ENCODE data around the gene AFF3. TPM values are rescaled to one million over a fixed set of nuclear protein-coding genes. Genes with fewer than 3 reads are reported as not detected.

The AFF3 gene
- total RNA-seq, 5 donors from 2014 or later (not counting 1 experiment from before 2014, with no cell fraction given), result 9.9 to 23.5 (median 11.5) TPM

- Histone ChIP-seq H3K4me3 (ENCODE audit: control insufficient read depth in 1 of 2, extremely low read depth in 1 of 2, low read length in 1 of 2) (no peak overlapping the region), H3K9me3 (no peaks in the 10 kb centered on the region), H3K4me1 (ENCODE audit: control insufficient read depth in 1 of 2, extremely low read depth in 1 of 2, insufficient read depth in 2 of 2, low read length in 2 of 2) (no peaks in the 10 kb centered on the region), H3K36me3 (ENCODE audit: control insufficient read depth in 2 of 2, extremely low read depth in 1 of 2, insufficient read depth in 1 of 2, low read length in 1 of 2) (no peaks in the 10 kb centered on the region), H3K27me3 (replicated peaks in 1 of 2; ENCODE audit: control insufficient read depth in 2 of 2, extremely low read depth in 1 of 2, insufficient read depth in 2 of 2, low read length in 1 of 2) (no peaks in the 10 kb centered on the region), H3K27ac (ENCODE audit: low read length) (no peak overlapping the region)
- Mint-ChIP-seq H3K4me1 (peaks cover 0 to 6% (median 0%) of the 10 kb centered on the region in 3 donors), H3K36me3 (no peaks in the 10 kb centered on the region), H3K4me3 (no peak overlapping the region), H3K27me3 (peaks cover 0 to 2% of the 10 kb centered on the region in 2 donors), H3K9me3 (no peaks in the 10 kb centered on the region), H3K27ac (no peak overlapping the region)
- ATAC-seq (replicated peaks in 1 of 4), result no peak
- WGBS (ENCODE audit: insufficient coverage), result 92% methylated on average over 2 of the region's 4 CpGs
- ChIA-PET POLR2A (no interaction called here), CTCF (interaction anchor here in 1 of 2 donors (1.1 kb wide), 1 partner anchor 11 kb away, joined by 3 read pairs; no protein-coding TSS in a partner anchor)
- DNase-seq, result no peak
Observed at GRCh38 chr2:99623035-99623434, 519.4 kb downstream of the AFF3 start.

- ChIA-PET CTCF (interaction anchor here in 1 of 2 donors (1.1 kb wide), 1 partner anchor 10 kb away, joined by 3 read pairs; no protein-coding TSS in a partner anchor), POLR2A (no interaction called here)
- no peak for DNase-seq
- Histone ChIP-seq H3K27ac (ENCODE audit: low read length) (no peak overlapping the region), H3K4me1 (ENCODE audit: control insufficient read depth in 1 of 2, extremely low read depth in 1 of 2, insufficient read depth in 2 of 2, low read length in 2 of 2) (no peaks in the 10 kb centered on the region), H3K9me3 (no peaks in the 10 kb centered on the region), H3K27me3 (replicated peaks in 1 of 2; ENCODE audit: control insufficient read depth in 2 of 2, extremely low read depth in 1 of 2, insufficient read depth in 2 of 2, low read length in 1 of 2) (no peaks in the 10 kb centered on the region), H3K4me3 (ENCODE audit: control insufficient read depth in 1 of 2, extremely low read depth in 1 of 2, low read length in 1 of 2) (no peak overlapping the region), H3K36me3 (ENCODE audit: control insufficient read depth in 2 of 2, extremely low read depth in 1 of 2, insufficient read depth in 1 of 2, low read length in 1 of 2) (no peaks in the 10 kb centered on the region)
- Mint-ChIP-seq H3K27ac (no peak overlapping the region), H3K9me3 (no peaks in the 10 kb centered on the region), H3K27me3 (peaks cover 0 to 2% of the 10 kb centered on the region in 2 donors), H3K4me3 (no peak overlapping the region), H3K4me1 (peaks cover 0 to 7% (median under 1%) of the 10 kb centered on the region in 3 donors), H3K36me3 (no peaks in the 10 kb centered on the region)
- WGBS (ENCODE audit: insufficient coverage), result 81% methylated on average over 3 of the region's 6 CpGs
- ATAC-seq (replicated peaks in 1 of 4), result no peak
Observed at GRCh38 chr2:99622534-99622933, 519.9 kb downstream of the AFF3 start.

- no peak overlapping the region for H3K4me3 Mint-ChIP-seq
- no peak overlapping the region for H3K27ac Mint-ChIP-seq
- Histone ChIP-seq H3K27ac (ENCODE audit: low read length) (no peak overlapping the region), H3K36me3 (ENCODE audit: control insufficient read depth in 2 of 2, extremely low read depth in 1 of 2, insufficient read depth in 1 of 2, low read length in 1 of 2) (no peaks in the 10 kb centered on the region), H3K27me3 (replicated peaks in 1 of 2; ENCODE audit: control insufficient read depth in 2 of 2, extremely low read depth in 1 of 2, insufficient read depth in 2 of 2, low read length in 1 of 2) (no peaks in the 10 kb centered on the region), H3K4me3 (ENCODE audit: control insufficient read depth in 1 of 2, extremely low read depth in 1 of 2, low read length in 1 of 2) (no peak overlapping the region), H3K4me1 (ENCODE audit: control insufficient read depth in 1 of 2, extremely low read depth in 1 of 2, insufficient read depth in 2 of 2, low read length in 2 of 2) (no peaks in the 10 kb centered on the region), H3K9me3 (no peaks in the 10 kb centered on the region)
- ATAC-seq (replicated peaks in 1 of 4), result no peak
- CTCF ChIA-PET, result interaction anchor here in 1 of 2 donors (1.1 kb wide), 1 partner anchor 9 kb away, joined by 3 read pairs; no protein-coding TSS in a partner anchor
- peaks cover 0 to 8% (median 1%) of the 10 kb centered on the region in 3 donors for H3K4me1 Mint-ChIP-seq
- peaks cover 0 to 2% of the 10 kb centered on the region in 2 donors for H3K27me3 Mint-ChIP-seq
- WGBS (ENCODE audit: insufficient coverage), result no CpG with 5 or more reads among the region's 5 CpGs
- no peaks in the 10 kb centered on the region for H3K9me3 Mint-ChIP-seq
- DNase-seq, result no peak
- no peaks in the 10 kb centered on the region for H3K36me3 Mint-ChIP-seq
- POLR2A ChIA-PET, result no interaction called here
Observed at GRCh38 chr2:99621774-99622173, 520.6 kb downstream of the AFF3 start.

GRCh38 chr2:99621106-99621505 lies 521.3 kb downstream of the AFF3 start:
- no peak overlapping the region for H3K27ac Mint-ChIP-seq
- H3K9me3 Mint-ChIP-seq, result no peaks in the 10 kb centered on the region
- no peak overlapping the region for H3K4me3 Mint-ChIP-seq
- no peaks in the 10 kb centered on the region for H3K36me3 ChIP-seq (ENCODE audit: control insufficient read depth in 2 of 2, extremely low read depth in 1 of 2, insufficient read depth in 1 of 2, low read length in 1 of 2)
- DNase-seq, result no peak
- WGBS (ENCODE audit: insufficient coverage), result 60% methylated on average over 1 of the region's 4 CpGs
- H3K4me1 Mint-ChIP-seq, result peaks cover 0 to 8% (median 1%) of the 10 kb centered on the region in 3 donors
- H3K4me1 ChIP-seq (ENCODE audit: control insufficient read depth in 1 of 2, extremely low read depth in 1 of 2, insufficient read depth in 2 of 2, low read length in 2 of 2), result no peaks in the 10 kb centered on the region
- ChIA-PET POLR2A (no interaction called here), CTCF (no interaction called here)
- H3K27ac ChIP-seq (ENCODE audit: low read length), result no peak overlapping the region
- no peaks in the 10 kb centered on the region for H3K9me3 ChIP-seq
- no peaks in the 10 kb centered on the region for H3K36me3 Mint-ChIP-seq
- peaks cover 0 to 2% of the 10 kb centered on the region in 2 donors for H3K27me3 Mint-ChIP-seq
- H3K27me3 ChIP-seq (replicated peaks in 1 of 2; ENCODE audit: control insufficient read depth in 2 of 2, extremely low read depth in 1 of 2, insufficient read depth in 2 of 2, low read length in 1 of 2), result no peaks in the 10 kb centered on the region
- no peak overlapping the region for H3K4me3 ChIP-seq (ENCODE audit: control insufficient read depth in 1 of 2, extremely low read depth in 1 of 2, low read length in 1 of 2)
- ATAC-seq (replicated peaks in 1 of 4), result no peak

GRCh38 chr2:99619151-99619550 lies 523.2 kb downstream of the AFF3 start:
- POLR2A ChIA-PET, result interaction anchor here in 1 of 2 donors (0.5 kb wide), 1 partner anchor 1437 kb away, joined by 4 read pairs; no protein-coding TSS in a partner anchor
- Mint-ChIP-seq H3K36me3 (no peaks in the 10 kb centered on the region), H3K27me3 (peaks cover 0 to 2% of the 10 kb centered on the region in 2 donors), H3K9me3 (no peaks in the 10 kb centered on the region), H3K27ac (no peak overlapping the region), H3K4me3 (no peak overlapping the region), H3K4me1 (peaks cover 0 to 8% (median 1%) of the 10 kb centered on the region in 3 donors)
- no CpG with 5 or more reads among the region's 1 CpG for WGBS (ENCODE audit: insufficient coverage)
- H3K4me3 ChIP-seq (ENCODE audit: control insufficient read depth in 1 of 2, extremely low read depth in 1 of 2, low read length in 1 of 2), result no peak overlapping the region
- no peak overlapping the region for H3K27ac ChIP-seq (ENCODE audit: low read length)
- ATAC-seq (replicated peaks in 1 of 4), result no peak
- H3K27me3 ChIP-seq (replicated peaks in 1 of 2; ENCODE audit: control insufficient read depth in 2 of 2, extremely low read depth in 1 of 2, insufficient read depth in 2 of 2, low read length in 1 of 2), result no peaks in the 10 kb centered on the region
- no peaks in the 10 kb centered on the region for H3K9me3 ChIP-seq
- CTCF ChIA-PET, result no interaction called here
- no peak for DNase-seq
- no peaks in the 10 kb centered on the region for H3K4me1 ChIP-seq (ENCODE audit: control insufficient read depth in 1 of 2, extremely low read depth in 1 of 2, insufficient read depth in 2 of 2, low read length in 2 of 2)
- H3K36me3 ChIP-seq (ENCODE audit: control insufficient read depth in 2 of 2, extremely low read depth in 1 of 2, insufficient read depth in 1 of 2, low read length in 1 of 2), result no peaks in the 10 kb centered on the region

- H3K27me3 ChIP-seq (replicated peaks in 1 of 2; ENCODE audit: control insufficient read depth in 2 of 2, extremely low read depth in 1 of 2, insufficient read depth in 2 of 2, low read length in 1 of 2), result no peaks in the 10 kb centered on the region
- H3K36me3 ChIP-seq (ENCODE audit: control insufficient read depth in 2 of 2, extremely low read depth in 1 of 2, insufficient read depth in 1 of 2, low read length in 1 of 2), result no peaks in the 10 kb centered on the region
- no peaks in the 10 kb centered on the region for H3K4me1 ChIP-seq (ENCODE audit: control insufficient read depth in 1 of 2, extremely low read depth in 1 of 2, insufficient read depth in 2 of 2, low read length in 2 of 2)
- ATAC-seq (replicated peaks in 1 of 4) (no peak), DNase-seq (no peak)
- POLR2A ChIA-PET, result interaction anchor here in 1 of 2 donors (0.5 kb wide), 1 partner anchor 1437 kb away, joined by 4 read pairs; no protein-coding TSS in a partner anchor
- Mint-ChIP-seq H3K27ac (no peak overlapping the region), H3K36me3 (no peaks in the 10 kb centered on the region), H3K4me3 (no peak overlapping the region), H3K4me1 (peaks cover 0 to 8% (median 1%) of the 10 kb centered on the region in 3 donors), H3K27me3 (peaks cover 0 to 2% of the 10 kb centered on the region in 2 donors), H3K9me3 (no peaks in the 10 kb centered on the region)
- no peak overlapping the region for H3K27ac ChIP-seq (ENCODE audit: low read length)
- H3K4me3 ChIP-seq (ENCODE audit: control insufficient read depth in 1 of 2, extremely low read depth in 1 of 2, low read length in 1 of 2), result no peak overlapping the region
- WGBS (ENCODE audit: insufficient coverage), result 69% methylated on average over 5 of the region's 6 CpGs
- CTCF ChIA-PET, result no interaction called here
- no peaks in the 10 kb centered on the region for H3K9me3 ChIP-seq
Observed at GRCh38 chr2:99618579-99619097, 523.8 kb downstream of the AFF3 start.

Data from T-cell (primary cell).